Measurements from ENCODE around the gene MRPL24.
"Not testable (repeated sequence)": the region's sequence is repeated elsewhere in the genome, so short reads cannot be mapped to it uniquely, and the experiment has no call there.

Gene MRPL24

GRCh38 chr1:156757572-156758253 is 16.8 kb upstream of the MRPL24 start:
- DNase-seq: not testable (repeated sequence)

- DNase-seq: no peak
Observed at GRCh38 chr1:156756355-156756754, 15.5 kb upstream of the MRPL24 start.

GRCh38 chr1:156755527-156755950 is 14.7 kb upstream of the MRPL24 start:
- no peak for DNase-seq

DNA sequence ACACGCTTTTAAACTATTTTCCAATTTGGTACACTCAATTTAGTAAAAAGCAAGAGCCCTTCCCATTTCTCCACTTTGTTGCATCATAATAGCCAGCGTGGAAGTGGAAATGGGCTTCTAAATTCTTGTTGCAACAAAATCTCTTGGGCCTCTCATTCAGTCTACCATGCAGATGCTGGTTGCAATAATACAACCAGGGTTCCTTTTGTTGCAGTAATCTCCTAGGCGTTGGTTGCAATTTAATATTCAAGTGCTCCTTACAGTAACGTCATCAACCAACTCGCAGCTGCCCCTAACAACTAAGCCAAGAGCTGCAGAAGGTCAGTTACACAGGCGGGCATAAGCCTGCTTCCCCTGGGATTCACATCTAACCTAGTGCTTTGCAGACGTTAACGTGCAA is 13.3 kb upstream of the MRPL24 start:
- no peak for DNase-seq

DNA sequence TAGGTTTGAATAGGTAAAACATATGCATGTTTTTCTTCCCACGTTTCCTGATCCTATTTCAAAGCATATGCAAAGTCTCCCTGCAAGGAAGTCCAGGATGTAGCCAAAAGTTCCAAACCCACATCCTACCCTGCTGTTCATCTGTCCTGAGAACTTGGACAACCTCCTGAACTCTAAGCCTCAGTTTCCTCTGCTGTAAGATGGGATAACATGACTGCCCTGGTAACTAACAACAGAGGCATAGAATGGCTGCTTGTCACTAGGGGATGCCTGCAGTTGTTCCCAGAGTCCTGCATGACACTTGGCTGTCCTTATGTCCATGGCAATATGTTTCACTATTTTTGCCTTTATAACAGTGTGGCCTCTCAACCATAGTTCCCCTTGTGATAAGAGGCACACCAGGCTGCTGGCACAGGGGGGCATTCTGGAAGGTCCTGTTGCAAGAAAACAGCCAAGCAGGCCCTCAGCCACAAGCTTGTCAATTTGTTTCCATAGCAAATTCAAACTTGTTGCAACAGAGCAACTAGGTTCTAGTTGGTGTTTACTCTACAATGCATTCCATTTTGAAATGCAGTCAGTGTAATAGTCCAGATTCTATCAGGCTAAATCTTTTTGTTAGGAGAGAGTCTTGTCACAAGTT is 12.1 kb upstream of the MRPL24 start:
- no peak for DNase-seq

DNA sequence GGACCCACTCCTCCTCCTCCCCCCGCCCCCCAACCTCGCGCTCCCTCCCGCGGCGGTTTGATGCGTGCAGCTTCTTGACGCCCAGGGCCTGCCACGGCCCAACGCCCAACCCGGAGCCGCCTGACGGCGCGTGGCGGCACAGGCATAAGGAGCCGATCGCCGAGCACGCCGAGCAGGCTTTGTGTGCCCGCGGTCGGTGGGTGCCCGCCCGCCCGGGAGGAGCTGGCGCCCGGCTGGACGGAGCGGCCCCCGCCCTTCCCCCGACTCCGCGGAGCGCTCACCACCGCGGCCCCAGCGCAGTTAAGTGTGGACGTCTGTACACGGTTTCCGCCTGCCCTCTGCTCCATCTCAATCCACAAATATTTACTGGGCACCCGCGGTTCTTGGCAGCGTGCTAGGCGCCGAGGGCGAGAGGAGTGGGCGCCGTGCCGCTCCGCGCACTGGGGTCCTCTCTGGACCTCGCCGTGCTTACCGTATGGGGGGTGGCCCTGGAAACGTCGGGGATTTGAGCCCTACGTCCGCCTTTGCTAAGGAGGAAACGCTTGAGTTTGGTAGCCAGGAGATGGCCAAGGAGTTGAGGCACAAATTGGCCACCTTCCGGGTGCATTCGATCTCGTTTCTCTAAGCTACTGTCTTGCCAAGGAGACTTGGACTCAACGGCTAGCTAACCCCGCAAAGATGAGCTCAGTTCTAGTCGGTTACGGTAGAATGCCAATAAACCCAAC is 11.0 kb upstream of the MRPL24 start:
- DNase-seq: peak; percentile 97

GRCh38 chr1:156751451-156751756 is 10.5 kb upstream of the MRPL24 start, which contains the start of gene HDGF:
HDGF (minus strand) TSS chr1:156751675; CDS start chr1:156751429, 246 bp downstream.
- DNase-seq: no peak

DNA sequence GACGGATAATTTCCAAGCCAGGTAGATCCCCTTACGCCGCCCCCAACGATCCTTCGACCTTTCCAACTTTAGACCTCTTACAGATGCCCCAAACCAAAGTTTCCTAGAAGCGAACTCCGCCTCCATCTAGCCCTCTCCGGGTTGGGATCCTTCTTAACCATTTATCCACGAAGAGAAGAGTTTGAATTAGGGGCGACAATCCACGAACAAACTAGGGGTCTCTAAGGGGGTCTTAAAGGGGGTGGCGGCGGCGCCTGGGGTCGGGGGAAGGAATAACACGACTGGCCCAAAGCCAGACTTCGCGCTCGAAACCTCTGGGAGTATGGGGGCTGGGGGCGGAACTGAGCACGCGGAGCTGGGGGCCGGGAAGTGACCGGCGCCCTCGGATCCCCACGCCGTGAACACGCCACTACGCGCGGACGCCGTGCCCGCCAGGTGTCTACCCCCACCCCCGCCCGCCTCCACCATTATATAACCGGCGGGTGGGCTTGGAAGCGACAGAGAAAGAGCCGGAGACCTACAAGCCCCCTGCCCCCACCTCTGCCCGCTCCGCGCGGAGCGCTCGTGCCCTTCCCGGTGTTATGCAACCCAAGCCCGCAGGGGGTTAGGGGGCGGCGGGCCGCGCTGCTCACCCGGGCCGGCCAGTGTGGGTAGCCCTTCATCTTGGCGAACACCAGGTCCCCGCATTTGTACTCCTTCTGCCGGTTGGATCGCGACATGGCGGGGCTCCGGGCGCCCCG is 10.0 kb upstream of the MRPL24 start:
- no peak for DNase-seq

- peak; percentile 55 for DNase-seq
Observed at GRCh38 chr1:156750191-156750672, 9.3 kb upstream of the MRPL24 start.

DNA sequence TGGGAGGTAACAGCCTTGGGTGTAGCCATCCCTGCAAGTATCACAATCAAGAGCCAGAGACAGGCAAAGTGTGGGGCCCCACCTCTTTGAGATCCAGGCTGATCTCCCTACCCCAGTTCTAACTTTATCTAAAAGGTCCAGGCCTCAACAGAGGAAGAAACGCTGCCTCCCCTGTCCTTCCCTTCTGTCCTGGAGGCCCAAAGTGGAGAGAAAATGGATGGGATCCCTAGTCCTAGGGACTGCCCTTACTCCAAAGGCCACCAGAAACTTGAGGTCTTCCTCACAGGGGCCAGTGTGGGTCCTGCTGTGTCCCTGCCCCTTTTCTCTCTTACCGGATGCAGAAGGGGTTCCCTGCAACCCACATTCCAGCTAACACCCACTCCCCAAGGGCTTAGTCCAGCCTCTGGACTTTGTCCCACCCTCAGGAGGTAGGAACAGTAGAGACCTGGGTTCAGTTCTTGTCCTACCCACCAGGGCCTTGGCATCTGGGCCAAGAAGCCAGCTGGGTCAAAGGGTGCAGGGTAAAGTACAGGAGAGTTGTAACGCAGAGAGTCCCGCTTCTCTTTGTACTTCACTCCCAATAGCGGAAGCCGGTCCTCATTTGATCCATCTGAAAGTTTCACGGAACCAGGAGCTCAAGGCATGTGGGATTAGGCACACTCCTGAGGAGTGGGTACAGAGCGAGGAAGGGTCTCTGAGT is 8.7 kb upstream of the MRPL24 start:
- no peak for DNase-seq

DNA sequence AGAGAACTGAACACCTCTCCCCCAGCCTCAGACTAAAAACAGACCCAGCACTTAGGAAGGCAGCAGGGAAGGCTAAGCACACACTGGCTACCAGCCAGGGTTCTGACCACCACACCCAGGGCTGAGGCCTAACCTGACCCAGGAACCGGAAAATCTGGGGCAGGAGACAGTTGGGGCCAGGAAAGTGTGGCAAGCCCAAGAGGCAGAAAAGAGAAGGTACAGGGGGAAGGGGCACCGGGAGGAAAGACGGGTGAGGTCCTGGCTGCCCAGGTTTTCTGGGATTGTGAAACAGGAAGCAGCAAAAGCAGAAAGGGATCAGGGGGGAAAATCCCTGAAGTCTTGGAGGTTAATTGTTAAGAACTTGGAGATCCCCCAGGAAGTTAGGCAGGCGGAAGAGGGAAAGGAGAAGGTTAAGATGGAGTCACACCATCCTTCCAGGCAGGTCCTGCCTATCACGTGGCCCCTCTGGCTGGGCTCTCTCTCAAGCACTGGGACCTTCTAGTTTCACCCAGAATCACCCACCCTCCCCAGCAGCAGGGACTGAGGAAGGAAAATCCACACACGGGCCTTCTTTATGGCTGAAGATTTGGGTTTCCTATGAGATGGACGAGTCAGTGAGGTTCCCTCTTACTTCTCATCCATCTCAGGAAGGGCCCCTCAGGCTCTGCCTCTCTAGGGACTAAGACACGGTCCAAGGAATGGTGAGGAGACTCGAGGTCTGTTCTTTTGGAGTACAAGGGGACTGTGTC is 8.0 kb upstream of the MRPL24 start:
- no peak for DNase-seq

DNA sequence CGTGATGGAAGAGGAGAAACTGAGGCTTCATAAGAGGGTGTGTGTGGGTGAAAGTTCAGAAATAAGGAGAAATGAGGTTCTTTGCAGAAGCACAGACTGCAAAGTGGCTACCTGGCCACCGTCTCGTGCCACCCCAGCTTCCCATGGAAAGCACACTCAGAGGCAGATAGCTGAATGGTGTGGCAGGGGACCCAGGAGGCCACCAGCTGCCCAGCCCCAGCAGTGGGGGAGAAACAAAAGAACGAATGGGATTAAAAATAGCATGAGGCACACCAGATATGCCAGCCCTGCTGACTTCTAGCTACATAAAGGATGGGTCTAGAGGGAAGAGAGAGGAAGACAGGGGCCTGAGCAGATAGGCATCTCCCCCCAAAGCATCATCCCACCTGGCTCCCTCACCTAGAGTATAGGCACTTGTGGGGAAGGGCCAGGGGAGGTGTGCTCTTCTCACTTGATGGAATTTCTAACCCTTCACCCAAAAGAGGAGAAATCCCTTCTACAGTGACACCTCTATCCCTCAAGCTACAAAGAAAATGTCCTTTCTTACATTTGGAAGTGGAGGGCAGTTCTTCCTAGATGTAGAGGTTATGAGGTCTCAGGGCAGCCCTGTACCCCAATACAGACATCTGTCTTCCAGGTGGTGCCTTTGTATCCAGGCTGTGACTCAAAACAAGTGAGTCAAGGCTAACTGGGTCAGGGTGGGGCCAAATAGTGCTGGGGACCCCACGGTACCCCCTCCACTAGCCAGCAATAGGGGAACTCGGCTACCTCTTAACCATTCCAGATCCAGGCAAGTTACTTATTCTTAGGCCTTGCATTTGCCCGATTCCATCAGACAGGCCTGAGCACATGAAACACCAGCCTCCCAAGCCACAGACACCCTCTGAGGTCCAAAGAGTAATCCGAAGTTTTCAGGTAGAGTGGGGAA is 7.1 kb upstream of the MRPL24 start:
- no peak for DNase-seq

- no peak for DNase-seq
Observed at GRCh38 chr1:156746728-156747631, 6.1 kb upstream of the MRPL24 start.

DNA sequence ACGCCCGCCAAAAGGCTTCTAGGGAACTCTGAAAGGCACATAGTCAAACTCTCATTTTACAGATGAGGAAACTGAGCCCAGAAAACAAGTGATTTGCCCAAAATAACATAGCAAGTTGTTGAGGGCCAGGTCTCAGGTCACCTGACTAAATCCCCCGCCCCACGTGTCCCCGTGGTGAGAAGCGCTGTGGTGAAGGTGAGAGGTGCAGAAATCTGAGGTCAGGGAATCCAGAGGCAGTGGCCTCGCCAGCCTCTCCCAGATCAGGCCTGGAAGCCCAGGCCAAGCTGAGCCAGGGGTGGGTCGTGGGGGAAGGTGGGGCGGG is 5.5 kb upstream of the MRPL24 start:
- DNase-seq: no peak

DNA sequence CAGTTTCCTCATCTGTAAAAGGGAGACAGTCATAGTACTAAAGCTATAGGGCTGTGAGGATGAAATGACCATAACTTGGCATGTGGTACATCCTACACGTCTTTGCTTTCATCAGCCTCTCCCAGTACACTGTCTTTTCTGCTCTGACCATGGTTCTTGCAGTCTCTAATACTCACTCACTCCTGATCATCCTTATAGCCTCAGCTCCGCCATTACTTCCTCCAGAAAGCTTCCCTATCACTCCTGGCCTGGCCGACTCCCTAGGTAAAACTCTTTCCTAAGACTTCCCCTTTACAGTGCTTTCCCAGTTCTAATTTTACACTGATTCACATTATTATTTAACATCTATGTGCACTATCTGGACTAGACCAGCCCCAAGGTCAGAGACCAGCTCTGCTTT is 5.0 kb upstream of the MRPL24 start:
- no peak for DNase-seq

- DNase-seq: no peak
Observed at GRCh38 chr1:156744786-156745419, 4.0 kb upstream of the MRPL24 start.

- no peak for DNase-seq
Observed at GRCh38 chr1:156744344-156744743, 3.5 kb upstream of the MRPL24 start.

GRCh38 chr1:156743367-156744302 is 2.7 kb upstream of the MRPL24 start:
- no peak for DNase-seq
